ENCODE measurements around the gene DFFA. TPM values are rescaled to one million over a fixed set of nuclear protein-coding genes. Genes with fewer than 3 reads are reported as not detected.

The DFFA gene
- total and polyA plus RNA-seq, 2 of the 4 experiments (the other 2 are of a cell fraction), result 28.1 to 62.6 TPM

DNA sequence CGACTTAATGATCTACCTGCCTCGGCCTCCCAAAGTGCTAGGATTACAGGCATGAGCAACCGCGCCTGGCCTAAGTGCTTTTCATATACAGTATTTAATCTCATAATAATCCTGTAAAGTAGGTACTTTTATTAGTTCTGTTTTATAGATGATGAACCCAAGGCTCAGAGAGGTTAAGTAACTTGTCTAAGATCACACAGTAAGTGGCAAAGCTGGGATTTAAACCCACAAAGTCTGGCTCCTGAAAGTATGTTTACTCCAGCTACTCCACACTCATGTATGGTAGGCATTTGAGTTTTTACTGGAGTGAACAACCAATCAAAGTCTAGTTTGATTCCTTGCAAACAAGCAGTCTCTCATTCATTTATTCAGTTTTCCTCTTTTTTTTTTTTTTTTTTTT lies 2.3 kb downstream of the DFFA start (continued):
- no peak for TF ChIP-seq MXI1 (IDR thresholded peaks at IDR 0.05; ENCODE audit: borderline replicate concordance, low read depth, low read length)
- TF ChIP-seq FOS (IDR thresholded peaks at IDR 0.05; ENCODE audit: low read depth, low read length), result no peak
- no peak for TF ChIP-seq CEBPB (IDR thresholded peaks at IDR 0.05; ENCODE audit: low read depth, low read length)
- no peak for TF ChIP-seq MAFK (IDR thresholded peaks at IDR 0.05; ENCODE audit: low read depth, low read length)

DNA sequence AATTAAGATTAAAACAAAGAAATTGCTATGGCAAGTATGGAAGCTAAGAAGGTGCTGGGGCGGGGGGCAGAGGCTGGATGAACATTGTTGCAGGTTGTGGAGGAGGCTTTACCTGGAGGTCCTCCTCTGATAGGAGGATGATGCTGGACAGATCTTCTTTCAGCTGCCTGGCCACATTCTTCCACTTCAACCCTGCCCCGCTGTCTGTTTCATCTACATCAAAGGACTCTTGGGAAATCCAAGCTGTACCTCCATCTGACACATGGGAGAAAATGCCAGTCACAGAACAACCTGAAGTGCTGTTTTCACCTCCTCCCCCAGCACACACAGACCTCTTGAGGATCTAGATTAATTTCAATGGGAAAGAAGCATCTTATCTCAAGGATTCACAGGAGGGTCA lies 5.3 kb downstream of the DFFA start:
- Histone ChIP-seq H3K9me1 (ENCODE audit: insufficient read depth, low read length) (no peaks in the 10 kb centered on the region), H4K20me1 (ENCODE audit: insufficient read depth, low read length) (no peaks in the 10 kb centered on the region), H2BK5ac (ENCODE audit: low read depth, low read length, poor library complexity, severe bottlenecking) (no peak overlapping the region), H3K23ac (ENCODE audit: low read depth, low read length) (no peak overlapping the region), H3K9me3 (ENCODE audit: control insufficient read depth, insufficient read depth, low read length) (no peaks in the 10 kb centered on the region), H3K4me2 (ENCODE audit: low read depth, low read length) (no peak overlapping the region), H3K4me3 (ENCODE audit: insufficient read depth, low read depth, low read length) (no peak overlapping the region), H4K91ac (ENCODE audit: insufficient read depth, low read depth, low read length) (no peak overlapping the region), H4K8ac (ENCODE audit: low read depth in 2 of 2, low read length in 2 of 2) (no peak overlapping the region), H3K27ac (ENCODE audit: insufficient read depth, low read length) (no peak overlapping the region), H2BK15ac (ENCODE audit: low read depth, low read length) (no peak overlapping the region), H2BK120ac (ENCODE audit: low read depth, low read length) (no peak overlapping the region), H3K56ac (ENCODE audit: extremely low read depth, insufficient read depth, low read length) (no peak overlapping the region), H3K18ac (ENCODE audit: low read depth, low read length) (no peak overlapping the region), H3K4ac (ENCODE audit: low read depth, low read length) (no peak overlapping the region), H3K9ac (ENCODE audit: low read depth, low read length) (no peak overlapping the region), H2AK5ac (ENCODE audit: low read depth, low read length) (no peak overlapping the region), H3K36me3 (ENCODE audit: control insufficient read depth, insufficient read depth, low read length) (peaks cover 45% of the 10 kb centered on the region), H3K4me1 (ENCODE audit: control insufficient read depth, insufficient read depth, low read length) (no peaks in the 10 kb centered on the region; the same call in 1 of the 2 replicates), H2AFZ (replicated peaks; ENCODE audit: low read length, poor library complexity) (no peak overlapping the region), H4K5ac (ENCODE audit: low read depth, low read length) (no peak overlapping the region), H3K27me3 (ENCODE audit: control insufficient read depth, insufficient read depth, low read length) (no peaks in the 10 kb centered on the region), H3K14ac (replicated peaks; ENCODE audit: low read depth, low read length) (no peak overlapping the region), H3K79me1 (ENCODE audit: low read depth in 1 of 2, low read length in 2 of 2) (peaks cover 12 to 13% of the 10 kb centered on the region in 2 experiments), H2BK20ac (ENCODE audit: low read depth, low read length) (no peak overlapping the region), H2AK9ac (replicated peaks; ENCODE audit: low read depth, low read length, poor library complexity) (no peak overlapping the region)
- dilution Hi-C loops (cut with HindIII; ENCODE audit: low sequenced_read_pairs, unreplicated experiment), result no loop called here
- in situ Hi-C loops (cut with MboI; ENCODE audit: low sequenced_read_pairs), result no loop called here
- intact Hi-C loops (cut with micrococcal nuclease), result no loop called here
- POLR2A ChIA-PET (ENCODE audit: unreplicated experiment), result no interaction called here
- no TSS peak for BruUV-seq (replicated peaks)
- WGBS, 2 experiments (ENCODE audit: extremely low coverage in 2 of 2, insufficient read length in 1 of 2), result no CpG with 5 or more reads among the region's 2 CpGs
- CTCF ChIA-PET, result no interaction called here
- ATAC-seq (ENCODE audit: low read depth) (no peak), DNase-seq (no peak)
- TF ChIP-seq, protein P1, sequence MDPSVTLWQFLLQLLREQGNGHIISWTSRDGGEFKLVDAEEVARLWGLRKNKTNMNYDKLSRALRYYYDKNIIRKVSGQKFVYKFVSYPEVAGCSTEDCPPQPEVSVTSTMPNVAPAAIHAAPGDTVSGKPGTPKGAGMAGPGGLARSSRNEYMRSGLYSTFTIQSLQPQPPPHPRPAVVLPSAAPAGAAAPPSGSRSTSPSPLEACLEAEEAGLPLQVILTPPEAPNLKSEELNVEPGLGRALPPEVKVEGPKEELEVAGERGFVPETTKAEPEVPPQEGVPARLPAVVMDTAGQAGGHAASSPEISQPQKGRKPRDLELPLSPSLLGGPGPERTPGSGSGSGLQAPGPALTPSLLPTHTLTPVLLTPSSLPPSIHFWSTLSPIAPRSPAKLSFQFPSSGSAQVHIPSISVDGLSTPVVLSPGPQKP (IDR thresholded peaks at IDR 0.05; ENCODE audit: borderline replicate concordance, low read depth, low read length), result no peak
- TF ChIP-seq, protein P2, sequence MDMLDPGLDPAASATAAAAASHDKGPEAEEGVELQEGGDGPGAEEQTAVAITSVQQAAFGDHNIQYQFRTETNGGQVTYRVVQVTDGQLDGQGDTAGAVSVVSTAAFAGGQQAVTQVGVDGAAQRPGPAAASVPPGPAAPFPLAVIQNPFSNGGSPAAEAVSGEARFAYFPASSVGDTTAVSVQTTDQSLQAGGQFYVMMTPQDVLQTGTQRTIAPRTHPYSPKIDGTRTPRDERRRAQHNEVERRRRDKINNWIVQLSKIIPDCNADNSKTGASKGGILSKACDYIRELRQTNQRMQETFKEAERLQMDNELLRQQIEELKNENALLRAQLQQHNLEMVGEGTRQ (IDR thresholded peaks at IDR 0.05; ENCODE audit: low read depth, low read length), result no peak
- no peak for TF ChIP-seq FOS (IDR thresholded peaks at IDR 0.05; ENCODE audit: low read depth, low read length)
- no peak for TF ChIP-seq POLR2A (IDR thresholded peaks at IDR 0.05; ENCODE audit: low read depth, low read length)
- TF ChIP-seq MAFK (IDR thresholded peaks at IDR 0.05; ENCODE audit: low read depth, low read length), result no peak
- no peak for TF ChIP-seq MXI1 (IDR thresholded peaks at IDR 0.05; ENCODE audit: borderline replicate concordance, low read depth, low read length)
- no peak for TF ChIP-seq RAD21 (IDR thresholded peaks at IDR 0.05; ENCODE audit: low read length)
- TF ChIP-seq BHLHE40 (IDR thresholded peaks at IDR 0.05; ENCODE audit: low read depth, low read length), result no peak
- TF ChIP-seq CHD1 (IDR thresholded peaks at IDR 0.05; ENCODE audit: low read depth, low read length), result no peak
- no peak for TF ChIP-seq NFE2L2 (IDR thresholded peaks at IDR 0.05; ENCODE audit: low read depth, low read length)
- TF ChIP-seq RCOR1 (IDR thresholded peaks at IDR 0.05; ENCODE audit: insufficient replicate concordance, low read length), result no peak
- TF ChIP-seq, protein P3, sequence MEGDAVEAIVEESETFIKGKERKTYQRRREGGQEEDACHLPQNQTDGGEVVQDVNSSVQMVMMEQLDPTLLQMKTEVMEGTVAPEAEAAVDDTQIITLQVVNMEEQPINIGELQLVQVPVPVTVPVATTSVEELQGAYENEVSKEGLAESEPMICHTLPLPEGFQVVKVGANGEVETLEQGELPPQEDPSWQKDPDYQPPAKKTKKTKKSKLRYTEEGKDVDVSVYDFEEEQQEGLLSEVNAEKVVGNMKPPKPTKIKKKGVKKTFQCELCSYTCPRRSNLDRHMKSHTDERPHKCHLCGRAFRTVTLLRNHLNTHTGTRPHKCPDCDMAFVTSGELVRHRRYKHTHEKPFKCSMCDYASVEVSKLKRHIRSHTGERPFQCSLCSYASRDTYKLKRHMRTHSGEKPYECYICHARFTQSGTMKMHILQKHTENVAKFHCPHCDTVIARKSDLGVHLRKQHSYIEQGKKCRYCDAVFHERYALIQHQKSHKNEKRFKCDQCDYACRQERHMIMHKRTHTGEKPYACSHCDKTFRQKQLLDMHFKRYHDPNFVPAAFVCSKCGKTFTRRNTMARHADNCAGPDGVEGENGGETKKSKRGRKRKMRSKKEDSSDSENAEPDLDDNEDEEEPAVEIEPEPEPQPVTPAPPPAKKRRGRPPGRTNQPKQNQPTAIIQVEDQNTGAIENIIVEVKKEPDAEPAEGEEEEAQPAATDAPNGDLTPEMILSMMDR (conservative IDR thresholded peaks at IDR 0.05; ENCODE audit: low read depth, low read length), result no peak
- no peak for TF ChIP-seq SMC3 (IDR thresholded peaks at IDR 0.05; ENCODE audit: low read depth, low read length)
- no peak for TF ChIP-seq RFX5 (IDR thresholded peaks at IDR 0.05; ENCODE audit: low read depth, low read length)
